ENCODE measurements around the gene WSB1.

Gene WSB1

GRCh38 chr17:27280527-27280926, 13.4 kb upstream of the WSB1 start:
- DNase-seq = no peak

- DNase-seq = no peak
These were observed 12.5 kb upstream of the WSB1 start for GRCh38 chr17:27281438-27281837.

- no peak for DNase-seq
These were observed 11.8 kb upstream of the WSB1 start for GRCh38 chr17:27282054-27282551.

- no peak for DNase-seq
These were observed 10.9 kb upstream of the WSB1 start for GRCh38 chr17:27283060-27283459.

GRCh38 chr17:27283751-27284150, 10.2 kb upstream of the WSB1 start:
- DNase-seq = no peak

- DNase-seq = no peak
These were observed 9.0 kb upstream of the WSB1 start for GRCh38 chr17:27284811-27285415.

GRCh38 chr17:27285516-27285915, 8.4 kb upstream of the WSB1 start:
- no peak for DNase-seq

GRCh38 chr17:27288183-27288582, 5.7 kb upstream of the WSB1 start:
- DNase-seq = no peak

GRCh38 chr17:27289856-27290255, 4.1 kb upstream of the WSB1 start:
- DNase-seq = no peak

GRCh38 chr17:27290916-27291598, 2.9 kb upstream of the WSB1 start:
- no peak for DNase-seq

- DNase-seq = peak; percentile 13
These were observed 486 bp upstream of the WSB1 start for GRCh38 chr17:27293359-27293897.

GRCh38 chr17:27294689-27295630, 1.0 kb downstream of the WSB1 start:
- DNase-seq = peak; percentile 67

GRCh38 chr17:27295945-27296344, 2.0 kb downstream of the WSB1 start:
- peak; percentile 20 for DNase-seq

- DNase-seq = no peak
These were observed 2.6 kb downstream of the WSB1 start for GRCh38 chr17:27296428-27296979.

- DNase-seq = no peak
These were observed 5.6 kb downstream of the WSB1 start for GRCh38 chr17:27299384-27300049.

GRCh38 chr17:27303734-27304133, 9.8 kb downstream of the WSB1 start:
- DNase-seq = no peak

- no peak for DNase-seq
These were observed 12.4 kb downstream of the WSB1 start for GRCh38 chr17:27306276-27306835.

GRCh38 chr17:27310565-27311110, 16.7 kb downstream of the WSB1 start:
- DNase-seq = no peak

- DNase-seq = no peak
These were observed 19.4 kb downstream of the WSB1 start for GRCh38 chr17:27313301-27313700.

GRCh38 chr17:27315322-27315721, 21.4 kb downstream of the WSB1 start:
- no peak for DNase-seq

- no peak for DNase-seq
These were observed 22.0 kb downstream of the WSB1 start for GRCh38 chr17:27315796-27316465.
